Anterior cingulate cortex (tissue), 58 donors: ENCODE measurements around the gene SEC14L1.
A peak's percentile ranks its signal among the peaks of the same experiment; 100 is the strongest.
"Not testable (repeated sequence)": the region's sequence is repeated elsewhere in the genome, so short reads cannot be mapped to it uniquely, and the experiment has no call there.

Source experiments
- DNase-seq, 58 donors: peaks; one replicate each; lab custom pipeline; 2025; lab: John Stamatoyannopoulos, UW

The SEC14L1 gene

DNA sequence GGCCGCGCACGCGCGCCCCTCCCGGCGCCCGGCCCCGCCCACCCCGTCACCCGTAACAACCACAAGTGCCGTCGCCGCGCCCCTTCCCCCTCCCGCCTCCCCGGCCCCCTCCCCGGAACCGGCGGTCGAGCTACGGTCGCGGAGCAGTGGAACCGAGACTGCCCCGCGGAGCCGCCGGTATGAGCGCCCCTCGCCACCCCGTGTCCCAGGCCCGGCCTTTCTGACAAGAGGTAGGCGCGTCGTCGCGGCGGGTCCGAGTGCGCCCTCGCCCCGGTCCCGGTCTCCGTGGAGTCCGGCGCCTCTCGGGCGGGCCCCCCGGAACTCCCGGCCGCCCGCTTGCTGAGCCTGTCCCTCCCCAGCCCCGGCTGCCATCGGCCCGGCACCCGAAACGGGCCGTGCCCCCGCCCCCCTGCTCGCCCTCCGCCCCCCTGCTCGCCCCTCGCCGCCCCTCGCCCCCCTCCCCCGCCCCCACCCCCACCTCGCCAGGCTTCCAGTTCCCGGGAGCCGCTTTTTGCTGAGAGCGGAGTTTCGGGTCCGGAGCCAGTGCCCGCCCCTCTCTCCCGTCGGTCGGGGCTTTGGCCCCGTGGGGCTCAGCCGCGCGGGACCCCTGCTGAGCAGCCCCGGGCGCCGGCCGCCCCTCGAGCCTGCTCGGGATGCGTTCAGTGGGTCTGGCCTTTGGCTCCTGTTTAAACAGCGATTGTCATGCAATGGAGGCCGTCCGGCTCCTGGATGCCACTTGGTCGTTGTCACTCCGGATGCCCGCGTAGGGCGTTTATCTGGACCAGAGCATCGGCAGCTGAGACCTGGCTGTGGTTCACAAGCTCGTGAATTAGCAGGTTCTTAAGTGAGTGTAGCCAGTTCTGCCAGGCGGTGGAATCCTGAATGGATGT, at the start of gene SEC14L1:
SEC14L1 (plus strand) TSS at position 92 of the 890 bp plus-strand sequence. CDS start 2,628 bp downstream, outside the sequence.
- DNase-seq = peak in 17 of 58 donors; percentile 23 to 68 (median 41)

DNA sequence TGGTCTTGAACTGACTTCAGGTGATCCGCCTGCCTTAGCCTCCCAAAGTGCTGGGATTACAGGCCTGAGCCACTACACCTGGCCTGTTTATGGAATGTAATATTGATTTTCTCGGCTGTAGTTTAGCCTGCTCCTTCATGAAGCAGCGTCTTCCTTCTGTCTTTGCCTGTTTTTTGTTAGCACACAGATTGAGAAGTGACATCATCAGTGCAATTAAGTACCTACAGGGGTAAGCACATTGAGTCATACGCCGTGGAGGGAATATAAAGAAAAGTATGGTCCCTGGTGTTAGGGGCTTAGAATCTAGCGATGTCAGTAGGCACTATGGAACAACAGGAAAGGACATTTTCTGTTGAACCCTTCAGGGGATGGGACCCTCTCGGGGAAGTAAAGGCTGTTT, 48.7 kb upstream of the SEC14L1 start:
- DNase-seq = no peak

DNA sequence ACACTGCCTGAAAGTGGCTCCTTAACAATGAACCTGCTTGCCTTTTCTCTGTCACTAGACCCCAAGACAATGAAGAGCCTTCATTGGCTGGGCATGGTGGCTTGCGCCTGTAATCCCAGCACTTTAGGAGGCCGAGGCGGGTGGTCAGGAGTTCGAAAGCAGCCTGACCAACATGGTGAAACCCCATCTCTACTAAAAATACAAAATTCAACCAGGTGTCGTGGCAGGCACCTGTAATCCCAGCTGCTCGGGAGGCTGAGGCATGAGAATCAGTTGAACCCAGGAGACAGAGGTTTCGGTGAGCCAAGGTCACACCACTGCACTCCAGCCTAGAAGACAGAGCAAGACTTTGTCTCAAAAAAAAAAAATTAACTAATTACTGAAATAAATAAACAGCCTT, 45.3 kb upstream of the SEC14L1 start:
- no peak for DNase-seq

DNA sequence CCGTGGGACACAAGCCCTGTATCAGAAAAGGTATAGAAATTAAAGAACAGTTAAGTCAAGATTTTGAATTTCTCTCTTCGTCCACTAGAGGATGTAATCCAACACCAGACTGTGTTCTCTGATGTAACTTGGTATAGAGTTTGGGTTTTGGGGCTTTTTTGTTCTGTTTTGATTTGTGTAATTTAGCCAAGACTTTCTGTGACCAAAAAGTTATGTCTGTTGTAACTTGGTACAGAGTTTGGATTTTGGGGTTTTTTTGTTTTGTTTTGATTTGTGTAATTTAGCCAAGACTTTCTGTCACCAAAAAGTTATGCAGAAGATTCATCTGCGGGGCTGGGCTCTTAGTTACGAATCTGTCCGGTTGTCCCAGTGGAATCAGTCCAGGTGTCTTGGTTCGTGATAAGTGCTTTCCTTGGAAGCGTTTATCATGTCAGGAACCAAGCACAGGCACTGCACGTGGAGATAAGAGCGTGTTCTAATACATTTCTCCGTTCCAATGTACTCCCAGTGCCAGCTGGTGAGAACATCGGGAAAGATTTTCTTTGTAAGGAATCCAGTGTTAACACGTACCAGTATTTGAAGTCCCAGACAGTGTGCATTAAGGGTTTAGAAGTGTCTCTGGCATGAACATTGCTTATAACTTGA, 44.1 kb upstream of the SEC14L1 start:
- DNase-seq = peak in 3 of 58 donors; percentile 12 to 45 (median 39)

DNA sequence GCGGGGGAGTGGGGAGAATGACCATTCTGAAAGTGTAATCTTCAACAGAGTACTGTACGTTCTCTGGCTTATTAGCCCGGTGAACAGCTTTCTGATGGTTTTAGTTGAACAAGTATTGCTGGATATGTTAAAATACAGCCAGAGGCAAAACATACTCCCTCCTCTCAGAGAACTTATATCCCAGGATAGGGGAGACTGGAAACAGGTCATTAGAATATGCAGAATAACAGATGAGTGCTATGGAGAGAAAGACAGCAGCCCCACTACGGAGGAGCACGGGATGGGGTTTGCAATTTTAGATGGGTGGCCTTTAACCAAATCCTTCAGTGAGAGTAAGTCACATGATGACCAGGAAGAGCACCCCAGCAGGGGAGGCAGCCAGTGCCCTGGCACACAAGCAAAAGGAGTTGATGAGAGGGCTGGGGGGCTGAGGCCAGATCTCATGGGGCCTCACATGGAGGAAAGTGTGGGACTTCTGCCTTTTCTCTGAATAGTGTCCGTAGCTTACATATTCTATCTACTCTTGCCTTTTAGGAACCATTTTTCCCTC, 43.1 kb upstream of the SEC14L1 start:
- DNase-seq = peak in 5 of 58 donors; percentile 8 to 35 (median 19)

DNA sequence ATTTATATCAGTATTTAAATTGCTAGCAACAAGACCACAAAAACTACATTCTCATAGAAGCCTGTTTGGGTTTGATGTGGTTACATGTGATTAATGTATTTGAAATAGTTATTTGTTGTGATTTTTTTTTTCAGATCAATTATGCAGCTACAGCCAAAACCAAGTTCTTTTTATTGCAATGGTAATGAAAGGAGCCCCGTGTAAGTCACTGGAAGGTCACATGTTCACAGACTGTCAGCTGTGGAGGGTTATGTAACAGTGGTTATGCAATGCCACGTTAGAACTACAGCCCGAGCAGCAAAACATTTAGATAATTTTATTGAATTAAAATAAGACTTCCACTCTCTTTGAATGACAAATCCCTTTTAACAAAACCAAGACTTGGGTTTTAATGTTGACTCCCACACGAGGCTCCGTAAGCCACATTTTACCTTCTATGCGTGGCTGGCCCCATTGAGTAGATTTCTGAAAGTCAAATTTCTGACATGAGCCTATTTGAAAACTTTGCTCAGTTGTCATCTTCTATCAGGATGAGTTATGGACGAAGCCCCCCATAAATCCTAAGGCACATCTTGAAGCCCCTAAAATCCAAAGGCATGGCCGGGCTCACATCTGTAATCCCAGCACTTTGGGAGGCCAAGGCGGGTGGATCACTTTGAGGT, 41.8 kb upstream of the SEC14L1 start:
- peak in 48 of 58 donors; percentile 11 to 90 (median 56) for DNase-seq

DNA sequence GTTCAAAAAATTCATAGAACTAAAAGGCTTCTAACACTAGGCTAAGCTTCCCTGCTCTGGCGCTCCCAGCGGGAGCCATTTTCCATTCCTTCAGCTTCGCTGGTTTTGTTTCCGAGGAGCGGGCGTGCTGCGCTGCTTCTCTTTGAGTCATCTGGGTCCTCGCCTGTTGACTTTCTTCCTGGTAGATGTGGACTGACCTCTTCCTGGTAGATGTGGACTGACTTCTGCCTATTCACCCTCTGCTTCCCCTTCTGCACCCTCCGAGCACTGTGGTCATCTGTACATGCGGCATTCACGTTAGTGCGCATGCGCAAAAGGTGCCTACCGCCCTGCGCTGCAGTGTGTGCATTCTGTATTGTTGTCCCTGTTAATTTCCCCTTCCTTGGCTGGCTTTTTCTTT, 40.8 kb upstream of the SEC14L1 start:
- peak in 39 of 58 donors; percentile 15 to 69 (median 35) for DNase-seq

DNA sequence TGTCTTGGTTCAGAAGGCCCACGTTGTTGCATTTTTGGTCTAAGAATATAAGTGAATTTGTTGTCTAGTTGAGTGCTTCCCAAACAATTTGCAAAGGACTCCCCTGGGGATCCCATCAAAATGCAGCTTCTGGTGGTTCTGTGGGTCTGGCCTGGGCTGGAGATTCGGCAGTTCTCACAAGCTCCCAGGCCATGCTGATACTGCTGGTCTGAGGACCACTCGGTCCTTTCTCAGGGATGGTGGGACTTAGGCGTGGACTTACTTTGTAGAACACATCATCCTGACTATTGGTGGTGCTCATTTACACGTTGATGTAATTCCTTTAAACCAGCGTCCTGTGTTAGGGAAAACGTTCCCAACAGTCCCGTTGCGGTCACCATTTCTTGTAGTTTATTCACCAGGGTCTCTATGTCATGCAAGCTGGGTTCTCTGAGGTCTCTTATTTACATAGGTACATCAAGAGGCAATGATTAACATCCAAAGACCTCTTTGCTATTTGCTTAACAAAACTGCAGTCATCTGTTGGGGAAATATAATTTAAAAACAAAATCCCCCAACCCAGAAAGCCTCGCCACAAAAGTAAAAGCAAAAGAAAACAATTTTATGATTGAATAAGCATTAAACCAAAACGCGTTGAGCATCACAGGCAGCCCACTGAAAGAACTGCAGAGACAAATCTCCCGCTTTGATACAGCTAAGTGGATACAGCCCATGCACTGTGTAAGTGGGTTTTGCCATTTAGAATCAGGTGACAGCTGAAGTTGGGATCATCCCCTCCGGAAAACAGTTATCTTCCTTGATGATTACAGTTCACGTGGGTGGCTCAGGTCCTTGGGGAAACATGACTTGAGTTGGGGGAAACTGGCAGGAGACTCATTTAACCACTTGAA, 39.0 kb upstream of the SEC14L1 start:
- DNase-seq = no peak

DNA sequence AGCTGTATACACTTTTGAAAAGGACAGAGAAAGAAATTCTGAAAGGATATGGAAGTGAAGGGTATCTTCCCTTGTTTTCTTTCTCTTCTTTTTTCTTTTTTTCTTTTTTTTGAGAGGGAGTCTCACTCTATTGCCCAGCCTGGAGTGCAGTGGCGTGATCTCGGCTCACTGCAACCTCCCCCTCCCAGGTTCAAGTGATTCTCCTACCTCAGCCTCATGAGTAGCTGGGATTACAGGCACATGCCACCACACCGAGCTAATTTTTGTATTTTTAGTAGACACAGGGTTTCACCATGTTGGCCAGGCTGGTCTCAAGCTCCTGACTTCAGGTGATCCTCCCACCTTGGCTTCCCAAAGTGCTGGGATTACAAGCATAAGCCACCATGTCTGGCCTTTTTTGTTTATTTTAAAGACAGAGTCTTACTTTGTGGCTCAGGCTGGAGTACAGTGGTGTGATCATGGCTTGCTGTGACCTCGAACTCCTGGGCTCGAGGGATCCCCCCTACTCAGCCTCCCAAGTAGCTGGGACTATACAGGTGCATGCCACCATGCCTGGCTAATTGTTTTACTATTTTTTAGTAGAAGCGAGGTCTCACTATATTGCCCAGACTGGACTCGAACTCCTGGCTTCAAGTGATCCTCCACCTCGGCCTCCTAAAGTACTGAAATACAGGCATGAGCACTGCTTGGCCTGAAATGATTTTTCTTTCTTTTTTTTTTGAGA, 38.2 kb upstream of the SEC14L1 start:
- DNase-seq = not testable (repeated sequence)

DNA sequence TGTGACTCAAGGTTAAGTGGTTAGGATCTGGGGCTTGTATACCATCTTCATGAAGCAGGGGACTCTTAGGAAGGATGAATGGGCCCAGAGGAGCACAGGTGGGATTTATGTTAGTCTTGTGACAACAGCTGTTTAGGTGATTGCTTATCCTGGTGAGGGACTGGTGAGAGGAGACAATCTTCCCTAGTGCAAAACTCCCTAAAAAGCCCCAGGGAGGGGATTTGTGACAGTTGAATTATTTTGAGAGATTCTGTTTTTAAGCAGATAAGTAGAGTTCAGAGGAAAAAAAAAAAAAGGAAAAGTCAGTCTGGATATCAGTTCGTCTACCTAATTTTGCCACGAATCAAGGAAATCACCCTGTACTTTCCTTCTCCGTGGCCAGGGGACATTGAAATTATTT, 35.1 kb upstream of the SEC14L1 start:
- DNase-seq = no peak

DNA sequence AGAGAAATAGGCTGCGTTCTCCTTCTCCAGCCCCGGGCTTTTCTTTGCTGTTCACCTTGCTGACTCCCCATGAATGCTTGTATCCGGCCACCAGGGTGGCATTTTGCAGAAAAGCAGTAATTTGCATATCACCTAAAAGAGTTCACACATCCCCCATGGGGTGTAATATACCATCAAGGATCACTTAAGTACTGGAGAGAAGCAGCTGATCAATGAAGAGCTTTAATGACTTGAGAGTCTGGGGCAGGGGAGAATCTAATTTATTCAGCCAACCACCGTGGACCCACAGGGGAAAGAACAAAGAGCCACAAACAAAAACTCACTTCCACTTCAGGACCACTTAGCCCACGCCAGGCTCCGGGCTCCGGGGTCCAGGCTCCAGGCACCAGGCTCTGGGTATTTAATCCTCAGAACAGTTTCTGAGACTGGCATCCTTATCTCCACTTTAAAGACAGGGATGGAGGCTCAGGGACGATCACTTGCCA, 33.9 kb upstream of the SEC14L1 start:
- no peak for DNase-seq

DNA sequence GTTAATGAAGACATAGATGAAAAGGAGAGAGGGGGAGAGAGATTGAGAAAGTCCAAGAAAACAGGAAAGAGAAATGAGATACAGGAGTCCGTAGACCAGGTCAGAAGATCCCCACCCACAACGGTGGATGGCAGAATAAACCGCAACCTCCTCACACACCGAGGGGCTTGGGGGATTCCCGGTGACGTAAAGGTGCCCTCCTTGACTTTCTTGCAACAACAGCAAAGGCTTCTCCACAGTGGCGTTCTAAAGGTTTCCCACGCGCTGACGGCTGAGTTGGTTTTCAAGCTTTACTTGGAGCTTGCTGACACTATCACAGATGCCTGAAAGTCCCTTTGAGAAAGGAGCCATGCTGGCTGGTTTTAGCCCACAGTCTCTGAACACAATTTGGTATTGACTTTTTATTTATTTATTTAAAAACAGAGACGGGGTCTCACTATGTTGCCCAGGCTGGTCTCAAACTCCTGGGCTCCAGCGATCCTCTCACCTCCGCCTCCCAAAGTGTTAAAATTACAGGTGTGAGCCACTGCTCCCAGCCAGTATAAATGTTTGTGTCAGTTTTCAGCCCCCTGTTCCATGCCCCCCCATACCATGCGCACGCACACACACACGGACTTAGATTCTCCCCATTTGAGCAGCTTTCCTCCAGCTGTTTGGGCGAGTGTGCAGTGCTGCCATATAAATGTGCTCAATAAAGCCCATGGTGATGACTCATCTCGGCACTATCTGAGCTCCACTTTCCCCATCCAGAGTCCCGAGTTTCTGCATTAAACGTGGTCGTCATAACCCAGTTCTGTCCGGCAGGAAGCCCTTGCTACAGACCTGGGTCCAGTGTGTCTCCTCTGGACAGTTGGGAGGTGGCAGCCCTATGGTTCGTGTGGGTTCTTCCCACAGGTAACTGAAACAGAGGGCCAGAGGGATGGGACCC, 33.0 kb upstream of the SEC14L1 start:
- DNase-seq = no peak

DNA sequence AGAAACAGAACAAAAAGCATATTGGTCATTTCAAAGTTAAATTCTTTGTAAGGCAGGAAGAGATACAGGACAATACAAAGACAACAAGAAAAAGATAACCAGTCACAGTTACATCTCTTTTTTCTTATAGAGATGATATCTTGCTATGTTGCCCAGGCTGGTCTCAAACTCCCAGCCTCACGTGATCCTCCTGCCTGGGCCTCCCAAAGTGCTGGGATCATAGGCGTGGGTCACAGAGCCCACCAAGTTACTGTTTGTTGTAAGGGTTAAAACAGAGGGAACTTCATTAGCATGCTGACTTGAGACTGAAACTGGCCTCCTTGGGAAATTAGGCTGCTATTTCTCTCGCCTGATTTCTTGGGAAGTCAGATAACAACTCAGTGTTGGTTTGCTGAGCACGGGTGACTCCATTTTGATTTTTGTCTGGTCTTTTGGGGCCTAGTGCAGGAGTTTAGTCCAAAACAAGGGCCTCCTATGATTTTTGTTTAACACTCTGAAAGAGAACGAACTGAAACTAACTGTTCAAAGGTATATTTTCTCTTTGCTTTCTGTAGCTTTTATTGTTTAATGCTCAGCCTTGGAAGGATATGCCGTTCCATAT, 31.5 kb upstream of the SEC14L1 start:
- no peak for DNase-seq

DNA sequence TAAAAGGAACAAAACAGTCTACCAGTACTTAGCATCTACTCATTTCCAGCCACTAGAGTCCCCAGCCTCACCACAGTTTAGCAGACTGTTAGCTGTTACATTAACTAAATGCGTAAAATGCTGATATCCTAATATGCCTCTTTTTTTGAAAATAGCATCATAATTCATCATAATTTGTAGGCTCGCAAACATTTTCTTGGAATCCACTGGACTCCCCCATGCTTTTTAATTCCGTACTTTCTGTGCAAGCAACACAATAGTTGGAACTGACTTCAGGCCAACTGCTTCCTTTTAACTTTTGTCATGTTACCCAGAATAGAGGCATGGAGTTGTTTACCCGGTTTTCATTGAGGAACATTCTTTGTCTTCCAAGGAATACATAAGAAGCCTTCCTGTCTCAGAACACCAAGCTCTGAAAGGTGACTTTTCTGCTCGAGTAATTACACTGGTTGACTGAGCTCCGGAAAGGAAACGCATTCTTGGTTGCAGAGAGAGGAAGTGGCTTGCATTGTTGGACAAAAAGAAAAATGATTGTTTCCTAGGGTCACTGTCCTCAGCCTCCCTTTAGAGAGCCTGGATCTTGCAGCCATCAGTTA, 30.9 kb upstream of the SEC14L1 start:
- peak in 7 of 58 donors; percentile 10 to 78 (median 31) for DNase-seq

DNA sequence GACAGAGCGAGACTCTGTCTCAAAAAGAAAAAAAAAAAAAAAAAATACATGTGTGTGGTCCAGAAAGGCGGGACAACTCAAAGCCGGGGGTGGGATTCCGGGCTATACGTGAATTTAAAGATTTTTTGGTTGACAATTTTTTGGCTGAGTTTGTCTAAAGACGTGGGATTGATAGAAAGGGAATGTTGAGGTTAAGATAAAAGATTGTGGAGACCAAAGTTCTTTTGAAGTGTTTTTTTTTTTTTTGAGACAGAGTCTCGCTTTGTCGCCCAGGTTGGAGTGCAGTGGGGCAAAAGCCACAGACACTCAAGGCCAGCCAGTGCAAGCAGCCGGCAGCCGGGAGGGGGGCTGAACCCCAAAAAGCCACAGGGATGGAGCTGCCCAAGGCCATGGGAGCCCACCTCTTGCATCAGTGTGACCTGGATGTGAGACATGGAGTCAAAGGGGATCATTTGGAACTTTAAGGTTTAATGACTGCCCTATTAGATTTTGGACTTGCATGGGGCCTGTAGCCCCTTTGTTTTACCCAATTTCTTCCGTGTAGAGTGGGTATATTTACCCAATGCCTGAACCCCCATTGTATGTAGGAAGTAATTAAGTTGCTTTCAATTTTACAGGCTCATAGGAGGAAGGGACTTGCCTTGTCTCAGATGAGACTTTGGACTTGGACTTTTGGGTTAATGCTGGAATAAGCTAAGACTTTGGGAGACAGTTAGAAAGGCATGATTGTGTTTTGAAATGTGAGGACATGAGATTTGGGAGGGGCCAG, 29.4 kb upstream of the SEC14L1 start:
- DNase-seq = not testable (repeated sequence)

DNA sequence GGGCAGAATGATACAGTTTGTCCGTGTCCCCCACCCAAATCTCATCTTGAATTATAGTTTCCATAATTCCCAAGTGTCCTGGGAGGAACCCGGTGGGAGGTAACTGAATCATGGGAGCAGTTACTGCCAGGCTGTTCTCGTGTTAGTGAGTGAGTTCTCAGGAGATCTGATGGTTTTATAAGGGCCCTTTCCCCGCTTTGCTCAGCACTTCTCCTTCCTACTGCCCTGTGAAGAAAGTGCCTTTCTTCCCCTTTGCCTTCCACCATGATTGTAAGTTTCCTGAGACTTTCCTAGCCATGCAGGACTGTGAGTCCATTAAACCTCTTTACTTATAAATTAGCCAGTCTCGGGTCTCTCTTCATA, 28.9 kb upstream of the SEC14L1 start:
- no peak for DNase-seq
